Measurements from ENCODE around the gene ECI1.

The ECI1 gene

GRCh38 chr16:2213817-2214718 is 37.3 kb downstream of the ECI1 start:
- TF ChIP-seq CTCF (IDR thresholded peaks at IDR 0.05) = no peak
- no peak overlapping the region for H3K9ac ChIP-seq
- no peaks in the 10 kb centered on the region for H3K27me3 ChIP-seq (ENCODE audit: control insufficient read depth, insufficient read depth, low read length)
- H3K4me1 ChIP-seq = peaks cover 23% of the 10 kb centered on the region
- no peaks in the 10 kb centered on the region for H3K36me3 ChIP-seq (ENCODE audit: control insufficient read depth, insufficient read depth, low read length)
- H3K9me3 ChIP-seq (ENCODE audit: control insufficient read depth, low read length) = no peaks in the 10 kb centered on the region
- H3K4me3 ChIP-seq (ENCODE audit: low read depth, low read length) = peak overlapping the region; percentile 50
- H3K4me2 ChIP-seq (ENCODE audit: low read length) = peak overlapping the region; percentile 79
- H3K79me2 ChIP-seq = no peaks in the 10 kb centered on the region
- H3K27ac ChIP-seq = no peak overlapping the region
- H2AFZ ChIP-seq = peak overlapping the region; percentile 79

GRCh38 chr16:2212362-2213324 is 38.7 kb downstream of the ECI1 start:
- Histone ChIP-seq H3K36me3 (ENCODE audit: control insufficient read depth, insufficient read depth, low read length) (no peaks in the 10 kb centered on the region), H3K9me3 (ENCODE audit: control insufficient read depth, low read length) (no peaks in the 10 kb centered on the region), H3K9ac (no peak overlapping the region), H3K27ac (peak overlapping the region; percentile 61), H3K79me2 (no peaks in the 10 kb centered on the region), H3K4me1 (peaks cover 23% of the 10 kb centered on the region), H3K4me2 (ENCODE audit: low read length) (peak overlapping the region; percentile 29), H3K4me3 (ENCODE audit: low read depth, low read length) (peak overlapping the region; percentile 19), H2AFZ (no peak overlapping the region), H3K27me3 (ENCODE audit: control insufficient read depth, insufficient read depth, low read length) (no peaks in the 10 kb centered on the region)
- no peak for TF ChIP-seq CTCF (IDR thresholded peaks at IDR 0.05)

- Histone ChIP-seq H3K79me2 (no peaks in the 10 kb centered on the region), H3K27me3 (ENCODE audit: control insufficient read depth, insufficient read depth, low read length) (no peaks in the 10 kb centered on the region), H3K9ac (no peak overlapping the region), H2AFZ (no peak overlapping the region), H3K4me2 (ENCODE audit: low read length) (peak overlapping the region; percentile 29), H3K27ac (peak overlapping the region; percentile 61), H3K9me3 (ENCODE audit: control insufficient read depth, low read length) (no peaks in the 10 kb centered on the region), H3K36me3 (ENCODE audit: control insufficient read depth, insufficient read depth, low read length) (no peaks in the 10 kb centered on the region), H3K4me1 (peaks cover 23% of the 10 kb centered on the region), H3K4me3 (ENCODE audit: low read depth, low read length) (peak overlapping the region; percentile 19)
- no peak for TF ChIP-seq CTCF (IDR thresholded peaks at IDR 0.05)
Measured at GRCh38 chr16:2211923-2212347, 39.5 kb downstream of the ECI1 start.

- Histone ChIP-seq H3K9ac (no peak within 1 kb of the TSS), H3K27me3 (ENCODE audit: control insufficient read depth, insufficient read depth, low read length) (no peaks in the 10 kb centered on the region), H3K4me2 (ENCODE audit: low read length) (no peak within 1 kb of the TSS), H3K4me3 (ENCODE audit: low read depth, low read length) (no peak within 1 kb of the TSS), H3K4me1 (peaks cover 23% of the 10 kb centered on the region), H2AFZ (no peak within 1 kb of the TSS), H3K36me3 (ENCODE audit: control insufficient read depth, insufficient read depth, low read length) (no peaks in the 10 kb centered on the region), H3K79me2 (no peaks in the 10 kb centered on the region), H3K9me3 (ENCODE audit: control insufficient read depth, low read length) (no peaks in the 10 kb centered on the region), H3K27ac (peak within 1 kb of the TSS; percentile 61)
- no peak for TF ChIP-seq CTCF (IDR thresholded peaks at IDR 0.05)
Measured at GRCh38 chr16:2210386-2211365, 40.7 kb downstream of the ECI1 start, which contains the start of gene BRICD5. BRICD5 (minus strand) TSS chr16:2210863; CDS start chr16:2210833, 30 bp downstream.
